GM23338 (cell line): Measurements from ENCODE around the gene AHI1. TPM values are rescaled to one million over a fixed set of nuclear protein-coding genes. Genes with fewer than 3 reads are reported as not detected.

Source experiments
- ATAC-seq: fragments of 200-7000 bp; cut with Tn5 transposase; 3 replicates; pipeline ENCODE4 v1.9.1; 2020
- DNase-seq: peaks from one replicate; pipeline ENCODE4 v3.0.0-alpha.2; 2015; ENCODE audit warnings: low spot score
- H2AFZ ChIP-seq: fragments of 200-600 bp; sonication (generic); 2 replicates; pipeline ENCODE4 v1.8.0; 2016; ENCODE audit warnings: antibody characterized with exemption, mild to moderate bottlenecking, moderate library complexity
- H3F3A ChIP-seq: fragments of 200-600 bp; sonication (generic); replicated peaks from 2 replicates; pipeline ENCODE4 v1.8.0; 2017; ENCODE audit warnings: antibody characterized with exemption, mixed run types, low read depth
- H3K27ac ChIP-seq: fragments of 200-600 bp; sonication (generic); 2 replicates; pipeline ENCODE4 v1.6.1; 2016; ENCODE audit warnings: low read depth
- H3K27me3 ChIP-seq: fragments of 200-600 bp; sonication (generic); 2 replicates; pipeline ENCODE4 v1.8.0; 2016; ENCODE audit warnings: mild to moderate bottlenecking, mixed run types, moderate library complexity; ENCODE audit not compliant: insufficient read depth
- H3K36me3 ChIP-seq: fragments of 200-600 bp; sonication (generic); 2 replicates; pipeline ENCODE4 v1.8.0; 2016; ENCODE audit warnings: mild to moderate bottlenecking; ENCODE audit not compliant: insufficient read depth
- H3K4me1 ChIP-seq: fragments of 200-600 bp; sonication (generic); 2 replicates; pipeline ENCODE4 v1.8.0; 2016; ENCODE audit warnings: mild to moderate bottlenecking, moderate library complexity; ENCODE audit not compliant: insufficient read depth
- H3K4me2 ChIP-seq: fragments of 200-600 bp; sonication (generic); 2 replicates; pipeline ENCODE4 v1.7.1; 2017; ENCODE audit warnings: mixed run types
- H3K4me3 ChIP-seq: fragments of 200-600 bp; sonication (generic); 2 replicates; pipeline ENCODE4 v1.6.1; 2016; ENCODE audit warnings: mixed run types
- H3K79me2 ChIP-seq: fragments of 200-600 bp; sonication (generic); replicated peaks from 2 replicates; pipeline ENCODE4 v1.8.0; 2017; ENCODE audit warnings: mild to moderate bottlenecking; ENCODE audit not compliant: insufficient read depth
- H3K9me2 ChIP-seq: fragments of 200-600 bp; sonication (generic); 2 replicates; pipeline ENCODE4 v1.8.0; 2017; ENCODE audit not compliant: insufficient read depth
- H4K20me1 ChIP-seq: fragments of 200-600 bp; sonication (generic); replicated peaks from 2 replicates; pipeline ENCODE4 v1.8.0; 2017; ENCODE audit warnings: mild to moderate bottlenecking; ENCODE audit not compliant: insufficient read depth
- H3K27ac Mint-ChIP-seq: 2 replicates; pipeline ENCODE4 v1.8.0; 2020; ENCODE audit warnings: inconsistent platforms, mild to moderate bottlenecking, moderate library complexity, mixed read lengths
- H3K27me3 Mint-ChIP-seq: 3 replicates; pipeline ENCODE4 v1.8.0; 2022; ENCODE audit warnings: low read depth, mild to moderate bottlenecking, moderate library complexity, mixed read lengths, inconsistent platforms; ENCODE audit not compliant: insufficient read depth, poor library complexity
- H3K36me3 Mint-ChIP-seq: 3 replicates; pipeline ENCODE4 v1.8.0; 2021; ENCODE audit warnings: low read depth, mild to moderate bottlenecking, inconsistent platforms, moderate library complexity, mixed read lengths
- H3K4me1 Mint-ChIP-seq: 3 replicates; pipeline ENCODE4 v1.8.0; 2020; ENCODE audit warnings: mild to moderate bottlenecking, inconsistent platforms, mixed read lengths
- H3K4me3 Mint-ChIP-seq: 3 replicates; pipeline ENCODE4 v1.8.0; 2021; ENCODE audit warnings: moderate library complexity, mild to moderate bottlenecking, inconsistent platforms, mixed read lengths
- H3K9me3 Mint-ChIP-seq: 3 replicates; pipeline ENCODE4 v1.8.0; 2020; ENCODE audit warnings: moderate library complexity, mild to moderate bottlenecking, inconsistent platforms, mixed read lengths
- CREB1 ChIP-seq: fragments of 250-450 bp; sonication (Bioruptor Pico); IDR thresholded peaks from 2 replicates; pipeline ENCODE4 v1.5.0; 2020; ENCODE audit warnings: low read depth, mild to moderate bottlenecking, moderate library complexity
- ETS1 ChIP-seq: IDR thresholded peaks from 2 replicates; pipeline ENCODE4 v1.6.1; 2016; ENCODE audit warnings: antibody characterized with exemption
- EZH2 ChIP-seq: fragments of 200-600 bp; sonication (generic); IDR thresholded peaks from one replicate; pipeline ENCODE4 v1.8.0; 2017; ENCODE audit warnings: antibody characterized with exemption, mild to moderate bottlenecking, low read depth; ENCODE audit not compliant: unreplicated experiment
- EZH2phosphoT487 ChIP-seq: fragments of 200-600 bp; sonication (generic); IDR thresholded peaks from one replicate; pipeline ENCODE4 v1.8.1; 2018; ENCODE audit warnings: antibody characterized with exemption; ENCODE audit not compliant: unreplicated experiment
- JUNB ChIP-seq: IDR thresholded peaks from one replicate; pipeline ENCODE4 v1.6.1; 2016; ENCODE audit warnings: antibody characterized with exemption; ENCODE audit not compliant: unreplicated experiment
- NANOG ChIP-seq: IDR thresholded peaks from 2 replicates; pipeline ENCODE4 v1.6.1; 2016; ENCODE audit warnings: antibody characterized with exemption, borderline replicate concordance
- REST ChIP-seq: IDR thresholded peaks from one replicate; pipeline ENCODE4 v1.6.1; 2018; ENCODE audit warnings: antibody characterized with exemption; ENCODE audit not compliant: unreplicated experiment
- STAT1 ChIP-seq: IDR thresholded peaks from one replicate; pipeline ENCODE4 v1.6.1; 2016; ENCODE audit warnings: antibody characterized with exemption; ENCODE audit not compliant: unreplicated experiment
- ZNF114 ChIP-seq: fragments of 250-450 bp; sonication (Bioruptor Pico); IDR thresholded peaks from 2 replicates; pipeline ENCODE4 v1.5.0; 2020; ENCODE audit warnings: mild to moderate bottlenecking, moderate library complexity
- ZNF331 ChIP-seq: fragments of 250-450 bp; sonication (Bioruptor Pico); IDR thresholded peaks from 2 replicates; pipeline ENCODE4 v1.5.0; 2020; ENCODE audit warnings: low read depth, mild to moderate bottlenecking, moderate library complexity
- polyA plus RNA-seq: library from polyadenylated mRNA; unstranded; fragments of >200 nt; fragmentation: Nextera tagmentation; extraction: Ambion mirVana; gene quantifications from 2 replicates; pipeline ENCODE4 v1.2.1, GENCODE V29; 2016
- total RNA-seq: library from RNA; depleted of rRNA; stranded (reverse); fragments of >200 nt; shearing (Covaris generic); gene quantifications from 2 replicates; pipeline ENCODE4 v1.2.3, GENCODE V29; 2014
- TF ChIP-seq, protein P1 (sequence below): fragments of 250-450 bp; sonication (Bioruptor Pico); IDR thresholded peaks from 2 replicates; pipeline ENCODE4 v1.5.0; 2020; ENCODE audit warnings: mild to moderate bottlenecking, moderate library complexity
- TF ChIP-seq, protein P2 (sequence below), 2 experiments: fragments of 200-600 bp in 1 of 2; sonication (generic) in 1 of 2; conservative IDR thresholded peaks; 2 replicates each; pipeline versions ENCODE4 v1.5.1 to v1.6.1; 2016 to 2017; ENCODE audit warnings: antibody characterized with exemption in 2 of 2, low read depth in 2 of 2, mild to moderate bottlenecking in 2 of 2, moderate library complexity in 1 of 2

The AHI1 gene
- total and polyA plus RNA-seq, 2 experiments from 2014 or later: 19.8 to 72.9 TPM

GRCh38 chr6:135521431-135521830, 23.9 kb upstream of the AHI1 start (continued):
- TF ChIP-seq, protein P1, sequence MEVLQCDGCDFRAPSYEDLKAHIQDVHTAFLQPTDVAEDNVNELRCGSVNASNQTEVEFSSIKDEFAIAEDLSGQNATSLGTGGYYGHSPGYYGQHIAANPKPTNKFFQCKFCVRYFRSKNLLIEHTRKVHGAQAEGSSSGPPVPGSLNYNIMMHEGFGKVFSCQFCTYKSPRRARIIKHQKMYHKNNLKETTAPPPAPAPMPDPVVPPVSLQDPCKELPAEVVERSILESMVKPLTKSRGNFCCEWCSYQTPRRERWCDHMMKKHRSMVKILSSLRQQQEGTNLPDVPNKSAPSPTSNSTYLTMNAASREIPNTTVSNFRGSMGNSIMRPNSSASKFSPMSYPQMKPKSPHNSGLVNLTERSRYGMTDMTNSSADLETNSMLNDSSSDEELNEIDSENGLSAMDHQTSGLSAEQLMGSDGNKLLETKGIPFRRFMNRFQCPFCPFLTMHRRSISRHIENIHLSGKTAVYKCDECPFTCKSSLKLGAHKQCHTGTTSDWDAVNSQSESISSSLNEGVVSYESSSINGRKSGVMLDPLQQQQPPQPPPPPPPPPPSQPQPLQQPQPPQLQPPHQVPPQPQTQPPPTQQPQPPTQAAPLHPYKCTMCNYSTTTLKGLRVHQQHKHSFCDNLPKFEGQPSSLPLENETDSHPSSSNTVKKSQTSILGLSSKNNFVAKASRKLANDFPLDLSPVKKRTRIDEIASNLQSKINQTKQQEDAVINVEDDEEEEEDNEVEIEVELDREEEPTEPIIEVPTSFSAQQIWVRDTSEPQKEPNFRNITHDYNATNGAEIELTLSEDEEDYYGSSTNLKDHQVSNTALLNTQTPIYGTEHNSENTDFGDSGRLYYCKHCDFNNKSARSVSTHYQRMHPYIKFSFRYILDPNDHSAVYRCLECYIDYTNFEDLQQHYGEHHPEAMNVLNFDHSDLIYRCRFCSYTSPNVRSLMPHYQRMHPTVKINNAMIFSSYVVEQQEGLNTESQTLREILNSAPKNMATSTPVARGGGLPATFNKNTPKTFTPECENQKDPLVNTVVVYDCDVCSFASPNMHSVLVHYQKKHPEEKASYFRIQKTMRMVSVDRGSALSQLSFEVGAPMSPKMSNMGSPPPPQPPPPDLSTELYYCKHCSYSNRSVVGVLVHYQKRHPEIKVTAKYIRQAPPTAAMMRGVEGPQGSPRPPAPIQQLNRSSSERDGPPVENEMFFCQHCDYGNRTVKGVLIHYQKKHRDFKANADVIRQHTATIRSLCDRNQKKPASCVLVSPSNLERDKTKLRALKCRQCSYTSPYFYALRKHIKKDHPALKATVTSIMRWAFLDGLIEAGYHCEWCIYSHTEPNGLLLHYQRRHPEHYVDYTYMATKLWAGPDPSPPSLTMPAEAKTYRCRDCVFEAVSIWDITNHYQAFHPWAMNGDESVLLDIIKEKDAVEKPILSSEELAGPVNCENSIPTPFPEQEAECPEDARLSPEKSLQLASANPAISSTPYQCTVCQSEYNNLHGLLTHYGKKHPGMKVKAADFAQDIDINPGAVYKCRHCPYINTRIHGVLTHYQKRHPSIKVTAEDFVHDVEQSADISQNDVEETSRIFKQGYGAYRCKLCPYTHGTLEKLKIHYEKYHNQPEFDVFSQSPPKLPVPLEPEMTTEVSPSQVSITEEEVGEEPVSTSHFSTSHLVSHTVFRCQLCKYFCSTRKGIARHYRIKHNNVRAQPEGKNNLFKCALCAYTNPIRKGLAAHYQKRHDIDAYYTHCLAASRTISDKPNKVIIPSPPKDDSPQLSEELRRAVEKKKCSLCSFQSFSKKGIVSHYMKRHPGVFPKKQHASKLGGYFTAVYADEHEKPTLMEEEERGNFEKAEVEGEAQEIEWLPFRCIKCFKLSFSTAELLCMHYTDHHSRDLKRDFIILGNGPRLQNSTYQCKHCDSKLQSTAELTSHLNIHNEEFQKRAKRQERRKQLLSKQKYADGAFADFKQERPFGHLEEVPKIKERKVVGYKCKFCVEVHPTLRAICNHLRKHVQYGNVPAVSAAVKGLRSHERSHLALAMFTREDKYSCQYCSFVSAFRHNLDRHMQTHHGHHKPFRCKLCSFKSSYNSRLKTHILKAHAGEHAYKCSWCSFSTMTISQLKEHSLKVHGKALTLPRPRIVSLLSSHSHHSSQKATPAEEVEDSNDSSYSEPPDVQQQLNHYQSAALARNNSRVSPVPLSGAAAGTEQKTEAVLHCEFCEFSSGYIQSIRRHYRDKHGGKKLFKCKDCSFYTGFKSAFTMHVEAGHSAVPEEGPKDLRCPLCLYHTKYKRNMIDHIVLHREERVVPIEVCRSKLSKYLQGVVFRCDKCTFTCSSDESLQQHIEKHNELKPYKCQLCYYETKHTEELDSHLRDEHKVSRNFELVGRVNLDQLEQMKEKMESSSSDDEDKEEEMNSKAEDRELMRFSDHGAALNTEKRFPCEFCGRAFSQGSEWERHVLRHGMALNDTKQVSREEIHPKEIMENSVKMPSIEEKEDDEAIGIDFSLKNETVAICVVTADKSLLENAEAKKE (CRISPR knock-in tag): no peak

GRCh38 chr6:135520781-135521180, 23.2 kb upstream of the AHI1 start:
- no peak for ATAC-seq
- Histone ChIP-seq H4K20me1 (no peaks in the 10 kb centered on the region), H3K27ac (no peak overlapping the region), H3K9me2 (0 out of 2 replicates have a peak, but pooled peaks cover 4% of the 10 kb centered on the region), H3K4me3 (no peak overlapping the region), H3K79me2 (no peaks in the 10 kb centered on the region), H3K36me3 (no peaks in the 10 kb centered on the region), H3F3A (no peaks in the 10 kb centered on the region), H3K4me2 (no peak overlapping the region), H3K4me1 (no peaks in the 10 kb centered on the region), H3K27me3 (no peaks in the 10 kb centered on the region), H2AFZ (no peak overlapping the region)
- peaks cover 2% of the 10 kb centered on the region for H3K27me3 Mint-ChIP-seq
- no peak overlapping the region for H3K27ac Mint-ChIP-seq
- no peak overlapping the region for H3K4me3 Mint-ChIP-seq
- H3K4me1 Mint-ChIP-seq: no peaks in the 10 kb centered on the region
- no peak for DNase-seq
- H3K36me3 Mint-ChIP-seq: no peaks in the 10 kb centered on the region
- no peaks in the 10 kb centered on the region for H3K9me3 Mint-ChIP-seq
- no peak for TF ChIP-seq ETS1
- TF ChIP-seq JUNB: no peak
- TF ChIP-seq REST: no peak
- TF ChIP-seq ZNF331 (CRISPR knock-in tag): no peak
- no peak for TF ChIP-seq EZH2
- no peak for TF ChIP-seq EZH2phosphoT487
- TF ChIP-seq, protein P2, sequence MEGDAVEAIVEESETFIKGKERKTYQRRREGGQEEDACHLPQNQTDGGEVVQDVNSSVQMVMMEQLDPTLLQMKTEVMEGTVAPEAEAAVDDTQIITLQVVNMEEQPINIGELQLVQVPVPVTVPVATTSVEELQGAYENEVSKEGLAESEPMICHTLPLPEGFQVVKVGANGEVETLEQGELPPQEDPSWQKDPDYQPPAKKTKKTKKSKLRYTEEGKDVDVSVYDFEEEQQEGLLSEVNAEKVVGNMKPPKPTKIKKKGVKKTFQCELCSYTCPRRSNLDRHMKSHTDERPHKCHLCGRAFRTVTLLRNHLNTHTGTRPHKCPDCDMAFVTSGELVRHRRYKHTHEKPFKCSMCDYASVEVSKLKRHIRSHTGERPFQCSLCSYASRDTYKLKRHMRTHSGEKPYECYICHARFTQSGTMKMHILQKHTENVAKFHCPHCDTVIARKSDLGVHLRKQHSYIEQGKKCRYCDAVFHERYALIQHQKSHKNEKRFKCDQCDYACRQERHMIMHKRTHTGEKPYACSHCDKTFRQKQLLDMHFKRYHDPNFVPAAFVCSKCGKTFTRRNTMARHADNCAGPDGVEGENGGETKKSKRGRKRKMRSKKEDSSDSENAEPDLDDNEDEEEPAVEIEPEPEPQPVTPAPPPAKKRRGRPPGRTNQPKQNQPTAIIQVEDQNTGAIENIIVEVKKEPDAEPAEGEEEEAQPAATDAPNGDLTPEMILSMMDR (conservative IDR thresholded peaks at IDR 0.05; ENCODE audit: low read depth in 2 of 2): no peak
- TF ChIP-seq STAT1: no peak
- no peak for TF ChIP-seq CREB1
- TF ChIP-seq NANOG: no peak
- no peak for TF ChIP-seq ZNF114 (CRISPR knock-in tag)
